Prostate gland (tissue), 2 donors: ENCODE results near the gene NFIX.

Source experiments
- POLR2A ChIP-seq: fragments of 450-650 bp; IDR thresholded peaks from one replicate; pipeline ENCODE4 v1.6.1; 2016; ENCODE audit warnings: antibody characterized with exemption, mild to moderate bottlenecking
- POLR2AphosphoS5 ChIP-seq: sonication (generic); formaldehyde crosslinking; IDR thresholded peaks from one replicate; pipeline ENCODE4 v1.6.1; 2017; ENCODE audit warnings: antibody characterized with exemption
- TF ChIP-seq, protein P1 (sequence below), 4 experiments: fragments of 200-600 bp in 2 of 4; fragments of 450-650 bp in 2 of 4; sonication (generic) in 2 of 4; IDR thresholded peaks; 1 replicate in 3 of 4; 2 replicates in 1 of 4; pipeline ENCODE4 v1.5.1; 2016 to 2019; ENCODE audit warnings: antibody characterized with exemption in 4 of 4, mild to moderate bottlenecking in 2 of 4, moderate library complexity in 2 of 4

DNA sequence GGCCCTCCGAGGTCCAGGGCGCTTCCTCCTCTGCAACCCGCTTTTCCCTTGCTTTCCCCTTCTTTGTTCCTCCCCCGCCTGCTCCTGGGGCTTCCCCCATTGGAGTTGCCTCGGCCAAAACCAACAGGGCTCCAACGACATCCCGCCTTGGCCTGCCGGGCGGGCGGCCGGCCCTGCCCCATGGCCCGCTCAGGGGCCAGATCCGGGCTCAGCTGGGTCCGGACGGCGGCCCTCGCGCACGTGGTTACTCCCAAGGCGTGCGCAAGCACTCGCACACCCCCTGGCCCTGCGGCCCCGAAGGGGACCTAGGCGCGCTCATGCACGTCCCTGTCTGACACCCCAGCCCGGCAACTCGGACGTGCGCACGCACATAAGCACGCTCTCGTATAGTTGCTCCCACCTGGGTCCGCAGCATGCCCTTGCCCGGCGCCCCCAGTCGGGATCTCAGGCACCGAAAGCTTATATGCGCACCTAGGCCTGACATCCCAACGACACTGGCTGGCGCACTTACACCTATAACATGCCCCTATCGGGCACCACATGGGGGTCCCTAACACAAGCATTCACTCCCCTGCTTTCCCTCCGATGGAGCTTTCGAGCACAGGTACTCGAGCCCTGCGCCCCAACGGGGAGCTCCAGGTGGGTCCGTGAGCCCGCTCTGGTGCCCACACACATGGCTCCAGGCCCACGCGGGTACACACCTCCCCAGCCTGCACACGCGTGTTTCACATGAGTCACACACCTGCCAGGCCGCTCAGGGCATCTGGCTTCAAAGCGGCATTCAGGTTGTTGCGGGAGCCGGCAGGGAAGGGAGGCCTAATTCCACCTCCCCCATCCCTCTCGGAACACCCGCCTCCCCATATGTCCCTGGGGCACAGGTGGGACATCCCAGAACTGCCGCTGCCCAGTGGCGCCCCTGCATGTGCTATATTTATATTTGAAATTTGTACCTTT lies 15.0 kb downstream of the NFIX start:
- TF ChIP-seq, protein P1, sequence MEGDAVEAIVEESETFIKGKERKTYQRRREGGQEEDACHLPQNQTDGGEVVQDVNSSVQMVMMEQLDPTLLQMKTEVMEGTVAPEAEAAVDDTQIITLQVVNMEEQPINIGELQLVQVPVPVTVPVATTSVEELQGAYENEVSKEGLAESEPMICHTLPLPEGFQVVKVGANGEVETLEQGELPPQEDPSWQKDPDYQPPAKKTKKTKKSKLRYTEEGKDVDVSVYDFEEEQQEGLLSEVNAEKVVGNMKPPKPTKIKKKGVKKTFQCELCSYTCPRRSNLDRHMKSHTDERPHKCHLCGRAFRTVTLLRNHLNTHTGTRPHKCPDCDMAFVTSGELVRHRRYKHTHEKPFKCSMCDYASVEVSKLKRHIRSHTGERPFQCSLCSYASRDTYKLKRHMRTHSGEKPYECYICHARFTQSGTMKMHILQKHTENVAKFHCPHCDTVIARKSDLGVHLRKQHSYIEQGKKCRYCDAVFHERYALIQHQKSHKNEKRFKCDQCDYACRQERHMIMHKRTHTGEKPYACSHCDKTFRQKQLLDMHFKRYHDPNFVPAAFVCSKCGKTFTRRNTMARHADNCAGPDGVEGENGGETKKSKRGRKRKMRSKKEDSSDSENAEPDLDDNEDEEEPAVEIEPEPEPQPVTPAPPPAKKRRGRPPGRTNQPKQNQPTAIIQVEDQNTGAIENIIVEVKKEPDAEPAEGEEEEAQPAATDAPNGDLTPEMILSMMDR (IDR thresholded peaks at IDR 0.05) = no peak
- TF ChIP-seq POLR2A = peak; percentile 26
- peak; percentile 68 for TF ChIP-seq POLR2AphosphoS5
